NCI-H2196 (cell line): ENCODE data around the gene TNNT1.
"Not testable (repeated sequence)": the region's sequence is repeated elsewhere in the genome, so short reads cannot be mapped to it uniquely, and the experiment has no call there.

Experiments
- DNase-seq: peaks from one replicate; lab custom pipeline; 2025; ENCODE audit not compliant: unreplicated experiment; lab: John Stamatoyannopoulos, UW

TNNT1 gene

GRCh38 chr19:55112777-55113569 is 36.0 kb downstream of the TNNT1 start:
- no peak for DNase-seq

GRCh38 chr19:55112246-55112776 is 36.7 kb downstream of the TNNT1 start:
- no peak for DNase-seq

GRCh38 chr19:55111238-55111831 is 37.7 kb downstream of the TNNT1 start:
- DNase-seq, result no peak

- no peak for DNase-seq
Observed at GRCh38 chr19:55109527-55110291, 39.3 kb downstream of the TNNT1 start.

- not testable (repeated sequence) for DNase-seq
Observed at GRCh38 chr19:55107252-55107651, 41.8 kb downstream of the TNNT1 start.

GRCh38 chr19:55106591-55106990 is 42.4 kb downstream of the TNNT1 start:
- no peak for DNase-seq

- DNase-seq, result no peak
Observed at GRCh38 chr19:55105237-55105636, 43.8 kb downstream of the TNNT1 start.

- DNase-seq, result no peak
Observed at GRCh38 chr19:55103190-55103589, 45.8 kb downstream of the TNNT1 start.

- no peak for DNase-seq
Observed at GRCh38 chr19:55101261-55101660, 47.7 kb downstream of the TNNT1 start.

- no peak for DNase-seq
Observed at GRCh38 chr19:55099557-55100506, 49.2 kb downstream of the TNNT1 start.

GRCh38 chr19:55098716-55099556 is 50.1 kb downstream of the TNNT1 start:
- no peak for DNase-seq

- DNase-seq, result no peak
Observed at GRCh38 chr19:55097864-55098715, 50.9 kb downstream of the TNNT1 start.

GRCh38 chr19:55096061-55096701 is 52.8 kb downstream of the TNNT1 start:
- DNase-seq, result no peak

- no peak for DNase-seq
Observed at GRCh38 chr19:55095260-55096060, 53.5 kb downstream of the TNNT1 start.

- DNase-seq, result no peak
Observed at GRCh38 chr19:55094456-55095259, 54.3 kb downstream of the TNNT1 start.

- DNase-seq, result no peak
Observed at GRCh38 chr19:55092423-55093318, 56.3 kb downstream of the TNNT1 start.
